K562 (cell line): ENCODE results near the gene EPB41L2. TPM values are rescaled to one million over a fixed set of nuclear protein-coding genes. Genes with fewer than 3 reads are reported as not detected.

ENCODE experiments used
- ATAC-seq: fragments of 200-7000 bp; cut with Tn5 transposase; 3 replicates; pipeline ENCODE4 v1.9.1; 2020; ENCODE audit warnings: moderate library complexity
- BruUV-seq: library from RNA; stranded (reverse); fragments of 400-500 nt; replicated peaks from 2 replicates; lab custom pipeline; 2021; lab: Mats Ljungman, UMichigan
- CTCF ChIA-PET: fragments of 300-600 bp; formaldehyde crosslinking; extraction: SDS; loops from one replicate; lab custom pipeline; 2021; ENCODE audit warnings: low intra/inter-chr PET ratio; lab: Yijun Ruan, JAX
- POLR2A ChIA-PET: fragments of 300-600, 350-650 bp; sonication (Branson Sonifier 250); formaldehyde crosslinking; extraction: SDS; loops from one replicate; lab custom pipeline; 2021; ENCODE audit warnings: antibody characterized with exemption, inconsistent platforms; lab: Yijun Ruan, JAX
- DNase-seq, 4 experiments: peaks; one replicate each; pipeline versions ENCODE4 v3.0.0 to v3.0.0-alpha.2; 2011 to 2018; ENCODE audit warnings: low spot score in 3 of 4, mixed read lengths in 3 of 4; ENCODE audit errors: extremely low read depth in 1 of 4
- FAIRE-seq: peaks from 2 replicates; lab custom pipeline; 2011; peaks lifted over from hg19 to GRCh38; lab: Jason Lieb, UNC
- H2AFZ ChIP-seq: 2 replicates; pipeline ENCODE4 v1.6.0; 2011; ENCODE audit warnings: low read depth, low read length, control low read depth, inconsistent platforms
- H3K27ac ChIP-seq: fragments of 200-600 bp; 3 replicates; pipeline ENCODE4 v1.8.0; 2011; ENCODE audit warnings: low read depth, mild to moderate bottlenecking, control low read depth, inconsistent platforms, low read length, moderate library complexity, mixed read lengths; ENCODE audit errors: extremely low read depth
- H3K27me3 ChIP-seq, 2 experiments: fragments of 300-600 bp in 1 of 2; 2 replicates in 1 of 2; 3 replicates in 1 of 2; pipeline versions ENCODE4 v1.6.0 to v1.8.0; 2011; ENCODE audit warnings: inconsistent platforms in 2 of 2, low read length in 2 of 2, mild to moderate bottlenecking in 1 of 2, mixed read lengths in 1 of 2, moderate library complexity in 1 of 2; ENCODE audit not compliant: control insufficient read depth in 2 of 2, insufficient read depth in 2 of 2
- H3K36me3 ChIP-seq: fragments of 300-600 bp; 3 replicates; pipeline ENCODE4 v1.8.0; 2011; ENCODE audit warnings: mild to moderate bottlenecking, low read length, inconsistent platforms; ENCODE audit not compliant: control insufficient read depth, insufficient read depth
- H3K4me1 ChIP-seq, 2 experiments: fragments of 200-600 bp in 1 of 2; replicated peaks in 1 of 2; 2 replicates in 1 of 2; 3 replicates in 1 of 2; pipeline versions ENCODE4 v1.5.1 to v1.8.0; 2011; ENCODE audit warnings: inconsistent platforms in 2 of 2, low read length in 2 of 2, mild to moderate bottlenecking in 1 of 2, mixed read lengths in 1 of 2, moderate library complexity in 1 of 2; ENCODE audit not compliant: control insufficient read depth in 2 of 2, insufficient read depth in 2 of 2
- H3K4me2 ChIP-seq: 2 replicates; pipeline ENCODE4 v1.6.1; 2011; ENCODE audit warnings: low read length, control low read depth, inconsistent platforms, mixed read lengths; ENCODE audit not compliant: insufficient read depth
- H3K4me3 ChIP-seq: fragments of 200-600 bp; sonication (generic), shearing (Covaris generic); 2 replicates; pipeline ENCODE4 v1.5.1; 2016; ENCODE audit warnings: control low read depth, inconsistent platforms
- H3K79me2 ChIP-seq: fragments of 200-600 bp; 3 replicates; pipeline ENCODE4 v1.8.0; 2011; ENCODE audit warnings: low read length, inconsistent platforms; ENCODE audit not compliant: control insufficient read depth, insufficient read depth
- H3K9ac ChIP-seq, 2 experiments: 2 replicates each; pipeline versions ENCODE4 v1.6.0 to v1.6.1; 2011; ENCODE audit warnings: low read depth in 2 of 2, low read length in 2 of 2, control low read depth in 1 of 2, inconsistent platforms in 1 of 2, mild to moderate bottlenecking in 1 of 2, mixed read lengths in 1 of 2; ENCODE audit not compliant: insufficient read depth in 1 of 2
- H3K9me1 ChIP-seq: one replicate; pipeline ENCODE4 v1.6.0; 2011; ENCODE audit warnings: inconsistent platforms, mild to moderate bottlenecking, low read length, moderate library complexity; ENCODE audit not compliant: control insufficient read depth, insufficient read depth
- H3K9me3 ChIP-seq: replicated peaks from 2 replicates; pipeline ENCODE4 v1.5.1; 2011; ENCODE audit warnings: low read depth, low read length, inconsistent platforms; ENCODE audit not compliant: control insufficient read depth, insufficient read depth
- H4K20me1 ChIP-seq: replicated peaks from 2 replicates; pipeline ENCODE4 v1.6.1; 2011; ENCODE audit warnings: low read length, inconsistent platforms, mixed read lengths; ENCODE audit not compliant: control insufficient read depth, insufficient read depth
- CCAR2 ChIP-seq: fragments of 200-400 bp; formaldehyde crosslinking; IDR thresholded peaks from 2 replicates; pipeline ENCODE4 v1.6.1; 2017; ENCODE audit warnings: mild to moderate bottlenecking, low read depth, low read length
- EP300 ChIP-seq: IDR thresholded peaks from 2 replicates; pipeline ENCODE4 v1.6.1; 2012; ENCODE audit warnings: low read length, improper control_type of control experiment
- HEY1 ChIP-seq: fragments of 250-450 bp; sonication (Bioruptor Pico); IDR thresholded peaks from 2 replicates; pipeline ENCODE4 v1.5.0; 2020; ENCODE audit warnings: mild to moderate bottlenecking, moderate library complexity, borderline replicate concordance
- HSF4 ChIP-seq: fragments of 250-450 bp; sonication (Bioruptor Pico); IDR thresholded peaks from 2 replicates; pipeline ENCODE4 v2.1.2; 2022; ENCODE audit warnings: mild to moderate bottlenecking, moderate library complexity, borderline replicate concordance
- KAT7 ChIP-seq: sonication (generic); formaldehyde crosslinking; IDR thresholded peaks from 2 replicates; pipeline ENCODE4 v1.8.0; 2022; ENCODE audit warnings: missing genetic modification reagents, mild to moderate bottlenecking, borderline replicate concordance
- PHF21A ChIP-seq: fragments of 450-650 bp; IDR thresholded peaks from 2 replicates; pipeline ENCODE4 v1.6.1; 2017; ENCODE audit warnings: low read depth, borderline replicate concordance
- SMARCA5 ChIP-seq: fragments of 450-650 bp; IDR thresholded peaks from 2 replicates; pipeline ENCODE4 v1.6.1; 2016
- SMARCE1 ChIP-seq: fragments of 450-650 bp; IDR thresholded peaks from 2 replicates; pipeline ENCODE4 v1.7.1; 2016; ENCODE audit warnings: mild to moderate bottlenecking
- TAF15 ChIP-seq: fragments of 200-400 bp; formaldehyde crosslinking; IDR thresholded peaks from 2 replicates; pipeline ENCODE4 v1.6.1; 2017; ENCODE audit warnings: mild to moderate bottlenecking, low read depth, low read length, moderate library complexity
- TFAP4 ChIP-seq: sonication (generic); formaldehyde crosslinking; IDR thresholded peaks from 2 replicates; pipeline ENCODE4 v1.8.0; 2022; ENCODE audit warnings: missing genetic modification reagents, mild to moderate bottlenecking, moderate library complexity, borderline replicate concordance
- ZNF165 ChIP-seq: fragments of 250-450 bp; sonication (Bioruptor Pico); IDR thresholded peaks from 2 replicates; pipeline ENCODE4 v1.4.0; 2020; ENCODE audit warnings: borderline replicate concordance
- ZNF217 ChIP-seq: sonication (generic); formaldehyde crosslinking; IDR thresholded peaks from 2 replicates; pipeline ENCODE4 v1.8.0; 2022; ENCODE audit warnings: mild to moderate bottlenecking, missing genetic modification reagents
- ZNF444 ChIP-seq: fragments of 250-450 bp; sonication (Bioruptor Pico); IDR thresholded peaks from 2 replicates; pipeline ENCODE4 v1.4.0; 2020; ENCODE audit warnings: mild to moderate bottlenecking, moderate library complexity
- ZNF507 ChIP-seq: conservative IDR thresholded peaks from 2 replicates; pipeline ENCODE4 v1.6.1; 2017; ENCODE audit warnings: missing genetic modification characterization, missing compliant biosample characterization
- ZSCAN29 ChIP-seq: fragments of 450-650 bp; IDR thresholded peaks from 2 replicates; pipeline ENCODE4 v1.6.1; 2017
- WGBS: fragments of 100-300 bp; shearing (Covaris generic); methylation state at CpG from one replicate; pipeline ENCODE4 v1.1.6; 2016; ENCODE audit warnings: low coverage, mixed read lengths; ENCODE audit not compliant: insufficient coverage; ENCODE audit errors: missing lambda C conversion rate; 5-methylcytosine and 5-hydroxymethylcytosine counted together
- in situ Hi-C: fragments of 300-500 bp; cut with MboI; formaldehyde crosslinking; loops from 4 replicates; pipeline ENCODE4 v1.15.0; 2018; ENCODE audit warnings: inconsistent platforms, mixed read lengths
- intact Hi-C: fragments of 100-400 bp; cut with micrococcal nuclease; formaldehyde crosslinking; loops from 2 replicates; pipeline ENCODE4 v1.14.2; 2022
- polyA plus RNA-seq, 8 experiments: library from polyadenylated mRNA; depleted of rRNA in 4 of 8; stranded (reverse) in 5 of 8; unstranded in 3 of 8; fragments of >200 nt; fragmentation: Nextera tagmentation in 2 of 8; fragmentation: Illumina TruSeq in 1 of 8; extraction: Ambion mirVana in 2 of 8; extraction: Trizol in 1 of 8; gene quantifications; 2 replicates each; pipeline versions ENCODE4 v1.2.1 to v1.2.3, GENCODE V29; 2011 to 2014; ENCODE audit warnings: inconsistent platforms in 1 of 8, missing spikeins in 1 of 8
- total RNA-seq, 7 experiments: library from RNA; depleted of rRNA in 6 of 7; stranded (reverse); fragments of >200 nt in 6 of 7; fragmentation: Illumina TruSeq in 2 of 7; extraction: Trizol in 2 of 7; gene quantifications; 2 replicates each; pipeline versions ENCODE4 v1.2.1 to v1.2.3, GENCODE V29; 2011 to 2021; ENCODE audit warnings: low replicate concordance in 1 of 7

Gene EPB41L2
- total and polyA plus RNA-seq, 9 of the 15 experiments (the other 6 are each of a cell fraction or from before 2014, with no cell fraction given) = 5.1 to 53.6 (median 25.0) TPM

- intact Hi-C loops = no loop called here
- Histone ChIP-seq H3K4me3 (no peak overlapping the region), H3K36me3 (no peaks in the 10 kb centered on the region), H3K9me3 (no peaks in the 10 kb centered on the region), H3K9me1 (no peaks in the 10 kb centered on the region), H2AFZ (no peak overlapping the region), H3K27ac (no peak overlapping the region), H4K20me1 (no peaks in the 10 kb centered on the region; the same call in 1 of the 2 replicates), H3K4me1 (no peaks in the 10 kb centered on the region), H3K27me3 (no peaks in the 10 kb centered on the region), H3K4me2 (no peak overlapping the region), H3K79me2 (peaks cover 19% of the 10 kb centered on the region; the same call in 2 of the 3 replicates), H3K9ac (no peak overlapping the region)
- FAIRE-seq (no peak), DNase-seq (no peak), ATAC-seq (no peak; the same call in 1 of the 3 replicates)
- no TSS peak for BruUV-seq
- in situ Hi-C loops = no loop called here
- 9% methylated on average over 3 of the region's 3 CpGs for WGBS
- ChIA-PET POLR2A (interaction anchor here (0.7 kb wide), 2 partner anchors 15 to 19 kb away, joined by 3 to 4 read pairs; no protein-coding TSS in a partner anchor), CTCF (no interaction called here)
- TF ChIP-seq ZNF507 (no peak), TAF15 (no peak), EP300 (no peak), HSF4 (CRISPR knock-in tag) (no peak), ZNF444 (CRISPR knock-in tag) (no peak), TFAP4 (CRISPR knock-in tag) (no peak), PHF21A (no peak), ZNF217 (CRISPR knock-in tag) (no peak), ZSCAN29 (no peak), SMARCE1 (no peak), ZNF165 (CRISPR knock-in tag) (no peak), HEY1 (CRISPR knock-in tag) (no peak), SMARCA5 (no peak), KAT7 (CRISPR knock-in tag) (no peak), CCAR2 (no peak)
Measured at GRCh38 chr6:131023834-131024504, 39.1 kb downstream of the EPB41L2 start.
